ENCODE measurements around the gene TBX5.

The TBX5 gene

GRCh38 chr12:114441039-114441383, 35.1 kb upstream of the TBX5 start:
- ATAC-seq (ENCODE audit: insufficient read depth, low read depth) = no peak
- Histone ChIP-seq H3K4me1 (ENCODE audit: insufficient read depth, low read length) (no peaks in the 10 kb centered on the region), H3K79me2 (ENCODE audit: insufficient read depth, low read length) (no peaks in the 10 kb centered on the region), H4K20me1 (ENCODE audit: insufficient read depth, low read length) (no peaks in the 10 kb centered on the region), H3K27ac (ENCODE audit: low read length) (no peak overlapping the region), H3K4me3 (ENCODE audit: low read depth in 1 of 2, low read length in 2 of 2) (no peak overlapping the region), H3K9ac (ENCODE audit: low read depth, low read length) (no peak overlapping the region), H3K4me2 (ENCODE audit: insufficient read depth, low read length) (no peak overlapping the region), H2AFZ (ENCODE audit: low read depth, low read length) (no peak overlapping the region), H3K27me3 (ENCODE audit: insufficient read depth, low read length, poor library complexity) (peaks cover 3% of the 10 kb centered on the region), H3K9me3 (ENCODE audit: insufficient read depth, low read length, severe bottlenecking) (no peaks in the 10 kb centered on the region), H3K36me3 (ENCODE audit: insufficient read depth, low read length) (no peaks in the 10 kb centered on the region)
- TF ChIP-seq, protein P1, sequence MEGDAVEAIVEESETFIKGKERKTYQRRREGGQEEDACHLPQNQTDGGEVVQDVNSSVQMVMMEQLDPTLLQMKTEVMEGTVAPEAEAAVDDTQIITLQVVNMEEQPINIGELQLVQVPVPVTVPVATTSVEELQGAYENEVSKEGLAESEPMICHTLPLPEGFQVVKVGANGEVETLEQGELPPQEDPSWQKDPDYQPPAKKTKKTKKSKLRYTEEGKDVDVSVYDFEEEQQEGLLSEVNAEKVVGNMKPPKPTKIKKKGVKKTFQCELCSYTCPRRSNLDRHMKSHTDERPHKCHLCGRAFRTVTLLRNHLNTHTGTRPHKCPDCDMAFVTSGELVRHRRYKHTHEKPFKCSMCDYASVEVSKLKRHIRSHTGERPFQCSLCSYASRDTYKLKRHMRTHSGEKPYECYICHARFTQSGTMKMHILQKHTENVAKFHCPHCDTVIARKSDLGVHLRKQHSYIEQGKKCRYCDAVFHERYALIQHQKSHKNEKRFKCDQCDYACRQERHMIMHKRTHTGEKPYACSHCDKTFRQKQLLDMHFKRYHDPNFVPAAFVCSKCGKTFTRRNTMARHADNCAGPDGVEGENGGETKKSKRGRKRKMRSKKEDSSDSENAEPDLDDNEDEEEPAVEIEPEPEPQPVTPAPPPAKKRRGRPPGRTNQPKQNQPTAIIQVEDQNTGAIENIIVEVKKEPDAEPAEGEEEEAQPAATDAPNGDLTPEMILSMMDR (IDR thresholded peaks at IDR 0.05; ENCODE audit: borderline replicate concordance, extremely low read depth, low read length, poor library complexity, severe bottlenecking) = no peak
- TF ChIP-seq EZH2 (IDR thresholded peaks at IDR 0.05; ENCODE audit: borderline replicate concordance, low read depth, low read length, severe bottlenecking) = no peak
- no peak for DNase-seq

- Histone ChIP-seq H3K27ac (ENCODE audit: low read length) (no peak overlapping the region), H3K4me2 (ENCODE audit: insufficient read depth, low read length) (no peak overlapping the region), H3K9me3 (ENCODE audit: insufficient read depth, low read length, severe bottlenecking) (no peaks in the 10 kb centered on the region), H3K79me2 (ENCODE audit: insufficient read depth, low read length) (no peaks in the 10 kb centered on the region), H3K9ac (ENCODE audit: low read depth, low read length) (no peak overlapping the region), H4K20me1 (ENCODE audit: insufficient read depth, low read length) (no peaks in the 10 kb centered on the region), H3K4me3 (ENCODE audit: low read depth in 1 of 2, low read length in 2 of 2) (no peak overlapping the region), H2AFZ (ENCODE audit: low read depth, low read length) (no peak overlapping the region), H3K36me3 (ENCODE audit: insufficient read depth, low read length) (no peaks in the 10 kb centered on the region), H3K27me3 (ENCODE audit: insufficient read depth, low read length, poor library complexity) (peaks cover 3% of the 10 kb centered on the region), H3K4me1 (ENCODE audit: insufficient read depth, low read length) (no peaks in the 10 kb centered on the region)
- no peak for TF ChIP-seq EZH2 (IDR thresholded peaks at IDR 0.05; ENCODE audit: borderline replicate concordance, low read depth, low read length, severe bottlenecking)
- TF ChIP-seq, protein P1 (IDR thresholded peaks at IDR 0.05; ENCODE audit: borderline replicate concordance, extremely low read depth, low read length, poor library complexity, severe bottlenecking) = no peak
- DNase-seq (no peak), ATAC-seq (ENCODE audit: insufficient read depth, low read depth) (no peak)
These were observed 34.5 kb upstream of the TBX5 start for GRCh38 chr12:114440270-114441038.

- Histone ChIP-seq H3K4me2 (ENCODE audit: insufficient read depth, low read length) (no peak overlapping the region), H3K79me2 (ENCODE audit: insufficient read depth, low read length) (no peaks in the 10 kb centered on the region), H3K27me3 (ENCODE audit: insufficient read depth, low read length, poor library complexity) (peaks cover 3% of the 10 kb centered on the region), H3K4me1 (ENCODE audit: insufficient read depth, low read length) (no peaks in the 10 kb centered on the region), H3K4me3 (ENCODE audit: low read depth in 1 of 2, low read length in 2 of 2) (no peak overlapping the region), H3K9me3 (ENCODE audit: insufficient read depth, low read length, severe bottlenecking) (no peaks in the 10 kb centered on the region), H2AFZ (ENCODE audit: low read depth, low read length) (no peak overlapping the region), H3K9ac (ENCODE audit: low read depth, low read length) (no peak overlapping the region), H3K36me3 (ENCODE audit: insufficient read depth, low read length) (no peaks in the 10 kb centered on the region), H4K20me1 (ENCODE audit: insufficient read depth, low read length) (no peaks in the 10 kb centered on the region), H3K27ac (ENCODE audit: low read length) (no peak overlapping the region)
- ATAC-seq (ENCODE audit: insufficient read depth, low read depth) (no peak), DNase-seq (no peak)
- TF ChIP-seq, protein P1 (IDR thresholded peaks at IDR 0.05; ENCODE audit: borderline replicate concordance, extremely low read depth, low read length, poor library complexity, severe bottlenecking) = no peak
- TF ChIP-seq EZH2 (IDR thresholded peaks at IDR 0.05; ENCODE audit: borderline replicate concordance, low read depth, low read length, severe bottlenecking) = no peak
These were observed 33.9 kb upstream of the TBX5 start for GRCh38 chr12:114439817-114440216.
